ENCODE data around the gene SLC9A8. TPM values are rescaled to one million over a fixed set of nuclear protein-coding genes. Genes with fewer than 3 reads are reported as not detected.

Gene SLC9A8
- total and polyA plus RNA-seq, 9 of the 15 experiments (the other 6 are each of a cell fraction or from before 2014, with no cell fraction given): 0.56 to 9.7 (median 5.0) TPM

GRCh38 chr20:49790077-49790798 is 22.4 kb upstream of the SLC9A8 start (continued):
- TF ChIP-seq RBBP5 (IDR thresholded peaks at IDR 0.05; ENCODE audit: borderline replicate concordance, insufficient read depth, low read length, poor library complexity, severe bottlenecking) (peak; percentile 31), POU5F1 (IDR thresholded peaks at IDR 0.05; ENCODE audit: borderline replicate concordance, low read depth, low read length, partially characterized antibody) (no peak), CHAMP1 (IDR thresholded peaks at IDR 0.05) (peak; percentile 78; the same call in 1 of the 2 replicates), SP2 (IDR thresholded peaks at IDR 0.05; ENCODE audit: extremely low read depth, low read depth, low read length, poor library complexity, severe bottlenecking) (no peak), GABPA (tag; conservative IDR thresholded peaks at IDR 0.05; ENCODE audit: low read depth) (0 out of 2 replicates have a peak, but pooled peaks have one; percentile 12), ZNF384 (IDR thresholded peaks at IDR 0.05; ENCODE audit: low read depth, low read length) (0 out of 2 replicates have a peak, but pooled peaks have one; percentile 23), U2AF1 (optimal IDR thresholded peaks at IDR 0.05; ENCODE audit: low read depth, low read length) (no peak), ADNP (tag; IDR thresholded peaks at IDR 0.05) (peak; percentile 76), PHF21A (IDR thresholded peaks at IDR 0.05; ENCODE audit: borderline replicate concordance, low read depth) (peak; percentile 72; the same call in 1 of the 2 replicates), CREB5 (CRISPR knock-in tag; IDR thresholded peaks at IDR 0.05) (no peak), MEF2A (IDR thresholded peaks at IDR 0.05; ENCODE audit: control insufficient read depth, low read depth, low read length) (0 out of 2 replicates have a peak, but pooled peaks have one; percentile 22), NR2C1 (IDR thresholded peaks at IDR 0.05) (peak; percentile 83), NR2C1 (tag; IDR thresholded peaks at IDR 0.05) (peak; percentile 88), NCOA2 (IDR thresholded peaks at IDR 0.05; ENCODE audit: partially characterized antibody in 2 of 2) (peak in 1 of 2 experiments; percentile 79), POLR2AphosphoS5 (IDR thresholded peaks at IDR 0.05; ENCODE audit: control insufficient read depth, insufficient read depth, low read depth, low read length) (peak; percentile 96), TFE3 (CRISPR knock-in tag; IDR thresholded peaks at IDR 0.05) (no peak), E2F1 (CRISPR knock-in tag; IDR thresholded peaks at IDR 0.05) (no peak), SMAD4 (CRISPR knock-in tag; conservative IDR thresholded peaks at IDR 0.05) (peak; percentile 84), MBD2 (IDR thresholded peaks at IDR 0.05; ENCODE audit: borderline replicate concordance, low read depth) (peak; percentile 88), CHD2 (IDR thresholded peaks at IDR 0.05; ENCODE audit: low read depth, low read length) (no peak)

Measured in K562 (cell line).